Measurements from ENCODE around the gene AGER.
A peak's percentile ranks its signal among the peaks of the same experiment; 100 is the strongest.

AGER gene

GRCh38 chr6:32200711-32201475 is 16.8 kb upstream of the AGER start:
- in situ Hi-C loops (cut with MboI; ENCODE audit: low pct_unique_long_range_greater_than_20kb, low sequenced_read_pairs, unreplicated experiment): no loop called here
- TF ChIP-seq CTCF (IDR thresholded peaks at IDR 0.05; ENCODE audit: extremely low read depth, insufficient read depth, missing control alignments): no peak
- DNase-seq (ENCODE audit: low spot score): no peak

GRCh38 chr6:32198866-32199265 is 14.8 kb upstream of the AGER start:
- no peak for TF ChIP-seq CTCF (IDR thresholded peaks at IDR 0.05; ENCODE audit: extremely low read depth, insufficient read depth, missing control alignments)
- DNase-seq (ENCODE audit: low spot score): no peak
- in situ Hi-C loops (cut with MboI; ENCODE audit: low pct_unique_long_range_greater_than_20kb, low sequenced_read_pairs, unreplicated experiment): no loop called here

- no peak for DNase-seq (ENCODE audit: low spot score)
- in situ Hi-C loops (cut with MboI; ENCODE audit: low pct_unique_long_range_greater_than_20kb, low sequenced_read_pairs, unreplicated experiment): no loop called here
- TF ChIP-seq CTCF (IDR thresholded peaks at IDR 0.05; ENCODE audit: extremely low read depth, insufficient read depth, missing control alignments): no peak
Observed at GRCh38 chr6:32198345-32198696, 14.3 kb upstream of the AGER start.

- no peak for DNase-seq (ENCODE audit: low spot score)
- in situ Hi-C loops (cut with MboI; ENCODE audit: low pct_unique_long_range_greater_than_20kb, low sequenced_read_pairs, unreplicated experiment): no loop called here
- no peak for TF ChIP-seq CTCF (IDR thresholded peaks at IDR 0.05; ENCODE audit: extremely low read depth, insufficient read depth, missing control alignments)
Observed at GRCh38 chr6:32196682-32197616, 12.9 kb upstream of the AGER start.

GRCh38 chr6:32195902-32196681 is 12.0 kb upstream of the AGER start:
- in situ Hi-C loops (cut with MboI; ENCODE audit: low pct_unique_long_range_greater_than_20kb, low sequenced_read_pairs, unreplicated experiment): no loop called here
- TF ChIP-seq CTCF (IDR thresholded peaks at IDR 0.05; ENCODE audit: extremely low read depth, insufficient read depth, missing control alignments): no peak
- peak; percentile 97 for DNase-seq (ENCODE audit: low spot score)

GRCh38 chr6:32195652-32195901 is 11.5 kb upstream of the AGER start:
- peak; percentile 10 for TF ChIP-seq CTCF (IDR thresholded peaks at IDR 0.05; ENCODE audit: extremely low read depth, insufficient read depth, missing control alignments)
- in situ Hi-C loops (cut with MboI; ENCODE audit: low pct_unique_long_range_greater_than_20kb, low sequenced_read_pairs, unreplicated experiment): no loop called here
- DNase-seq (ENCODE audit: low spot score): no peak
